GM21390 (cell line): ENCODE results near the gene FAM241B.

Experiments
- ATAC-seq: cut with Tn5 transposase; IDR thresholded peaks from one replicate; pipeline ENCODE4 v1.9.1; 2021; ENCODE audit not compliant: unreplicated experiment

Gene FAM241B

GRCh38 chr10:69629897-69630650 lies at the start of gene FAM241B:
FAM241B (plus strand) TSS chr10:69630247; CDS start chr10:69631744, 1,497 bp downstream.
- no peak for ATAC-seq

DNA sequence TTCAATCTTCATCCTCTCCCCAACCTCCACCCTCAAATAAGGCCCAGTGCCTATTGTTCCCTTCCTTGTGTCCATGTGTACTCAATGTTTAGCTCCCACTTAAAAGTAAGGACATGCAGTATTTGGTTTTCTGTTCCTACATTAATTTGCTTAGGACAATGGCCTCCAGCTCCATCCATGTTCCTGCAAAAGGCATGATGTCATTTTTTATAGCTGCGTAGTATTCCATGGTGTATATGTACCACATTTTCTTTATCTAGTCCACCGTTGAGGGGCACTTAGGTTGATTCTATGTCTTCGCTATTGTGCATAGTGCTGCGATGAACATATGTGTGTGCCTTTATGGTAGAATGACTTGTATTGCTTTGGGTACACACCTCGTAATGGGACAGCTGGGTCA lies 49.6 kb upstream of the FAM241B start:
- no peak for ATAC-seq

GRCh38 chr10:69583106-69583505 lies 46.9 kb upstream of the FAM241B start:
- ATAC-seq = no peak

- no peak for ATAC-seq
Observed at GRCh38 chr10:69584624-69585023, 45.4 kb upstream of the FAM241B start.

GRCh38 chr10:69588358-69588757 lies 41.7 kb upstream of the FAM241B start:
- ATAC-seq = no peak

GRCh38 chr10:69600761-69601330 lies 29.2 kb upstream of the FAM241B start:
- no peak for ATAC-seq

GRCh38 chr10:69609077-69609476 lies 21.0 kb upstream of the FAM241B start:
- ATAC-seq = no peak

- ATAC-seq = no peak
Observed at GRCh38 chr10:69612760-69613159, 17.3 kb upstream of the FAM241B start.

DNA sequence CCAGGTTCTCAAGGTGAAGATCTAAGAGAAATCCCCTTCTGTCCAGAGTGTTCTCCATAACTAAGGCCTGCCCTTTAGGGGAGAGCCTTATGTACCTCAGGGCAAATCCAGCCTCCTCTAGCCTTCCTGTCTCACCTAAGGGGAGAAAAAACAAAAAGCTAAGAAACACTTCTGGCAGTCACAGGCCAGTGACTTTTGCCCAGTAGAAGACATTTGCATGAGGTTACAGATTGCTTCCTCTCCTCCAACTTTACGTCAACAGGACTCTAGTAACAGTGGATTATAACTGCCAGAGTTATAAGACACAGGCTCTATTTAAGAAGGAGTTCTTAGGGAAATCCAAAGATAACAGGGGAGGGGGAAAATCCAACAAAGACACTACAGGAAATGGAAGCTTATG lies 15.9 kb upstream of the FAM241B start:
- no peak for ATAC-seq

DNA sequence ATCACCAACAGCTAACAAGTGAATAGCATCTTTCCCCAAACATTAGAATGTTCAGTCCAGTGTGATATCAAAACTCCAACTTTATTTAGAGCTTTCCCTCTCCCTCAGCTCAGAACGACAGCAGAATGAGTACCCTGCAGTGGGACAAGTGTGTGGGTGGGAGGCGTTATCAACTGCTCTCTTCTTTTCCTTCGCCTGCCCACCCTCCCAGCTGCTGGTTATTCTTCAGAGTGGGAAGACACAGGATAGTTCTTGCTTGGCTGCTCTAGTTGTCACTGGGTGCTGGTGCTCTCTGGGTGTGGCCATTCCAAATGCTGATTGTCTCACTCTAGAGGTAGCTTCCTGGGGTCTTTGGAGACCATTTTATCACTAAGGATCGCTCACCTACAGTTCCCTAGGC lies 13.7 kb upstream of the FAM241B start:
- no peak for ATAC-seq

GRCh38 chr10:69618746-69619145 lies 11.3 kb upstream of the FAM241B start:
- ATAC-seq = no peak

DNA sequence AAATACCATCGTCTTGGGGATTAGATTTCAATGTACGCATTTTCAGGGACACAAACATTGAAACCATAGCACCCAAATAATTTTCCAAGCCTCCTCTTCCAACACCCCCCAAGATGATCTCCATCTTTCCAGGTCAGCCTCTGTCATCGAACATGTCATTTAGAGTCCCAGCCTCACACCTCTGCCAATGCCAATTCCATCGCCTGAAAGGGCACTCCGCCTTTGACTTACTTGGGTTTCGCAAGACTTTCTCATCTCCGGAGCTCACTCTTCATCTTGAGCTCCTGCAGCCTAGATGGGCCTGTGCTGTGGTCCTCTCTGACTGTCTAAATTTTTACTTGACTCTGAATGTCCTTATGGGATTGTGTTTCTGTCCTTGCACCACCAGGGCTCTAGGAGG lies 10.4 kb upstream of the FAM241B start:
- ATAC-seq = no peak

DNA sequence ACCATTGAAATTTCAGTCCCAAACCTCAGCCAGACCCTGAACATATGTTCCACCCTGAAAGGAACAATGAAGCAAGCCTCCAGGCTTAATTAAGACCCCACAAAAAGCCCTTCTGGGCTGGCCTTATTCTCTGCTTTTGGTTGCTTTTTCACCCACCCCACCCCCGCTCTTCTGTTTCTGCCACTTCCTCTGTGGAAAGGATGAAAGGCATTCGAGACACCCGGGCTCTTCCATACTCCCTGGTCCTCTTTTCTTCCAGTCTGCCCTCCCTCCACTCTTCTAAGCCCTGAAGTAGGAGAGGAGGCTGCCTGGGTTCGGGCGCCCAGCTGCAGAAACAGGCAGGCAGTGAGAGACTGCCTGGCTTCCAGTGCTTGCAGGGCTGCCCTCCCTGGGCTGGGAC lies 9.4 kb upstream of the FAM241B start:
- no peak for ATAC-seq

GRCh38 chr10:69624245-69624786 lies 5.7 kb upstream of the FAM241B start:
- no peak for ATAC-seq

- no peak for ATAC-seq
Observed at GRCh38 chr10:69626826-69627225, 3.2 kb upstream of the FAM241B start.

- ATAC-seq = no peak
Observed at GRCh38 chr10:69628891-69629290, 1.2 kb upstream of the FAM241B start.

GRCh38 chr10:69629519-69629896 lies 539 bp upstream of the FAM241B start:
- no peak for ATAC-seq

DNA sequence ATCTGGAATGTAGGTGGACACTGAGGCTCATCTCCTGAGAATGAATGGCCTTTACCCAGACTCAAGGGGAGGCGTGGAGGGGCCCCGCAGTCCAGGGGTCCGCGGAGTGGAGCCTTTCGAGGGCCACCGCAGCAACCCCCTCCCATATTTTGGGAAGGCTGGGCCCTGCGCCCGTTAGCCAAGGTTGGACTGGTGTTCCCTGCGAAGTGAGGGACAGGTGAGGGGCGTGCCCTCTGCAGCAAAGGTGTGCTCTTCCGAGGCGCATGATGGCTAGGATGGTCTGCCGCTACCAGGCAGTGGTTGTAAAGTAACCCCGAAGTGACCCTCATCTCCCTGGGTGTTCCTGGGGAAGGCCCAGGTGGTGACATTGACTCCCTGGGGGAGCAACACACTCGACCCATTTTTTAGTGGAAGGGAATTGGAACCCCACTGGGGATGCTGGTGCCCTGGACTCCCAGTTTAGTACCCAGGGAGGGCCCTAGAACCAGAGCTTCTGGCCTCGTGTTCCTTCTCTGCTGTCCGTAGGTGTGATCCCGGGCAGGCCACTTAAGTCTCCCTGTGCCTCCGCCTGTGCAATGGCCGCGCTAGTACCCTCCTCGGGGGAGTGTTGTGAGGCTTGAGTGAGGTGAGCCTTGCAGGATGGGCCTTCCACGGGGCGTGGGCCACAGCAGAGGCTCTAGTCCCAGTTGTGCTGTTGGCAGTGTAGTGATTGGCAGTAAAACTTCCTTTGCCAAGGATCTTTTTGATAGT lies 779 bp downstream of the FAM241B start:
- ATAC-seq = no peak

DNA sequence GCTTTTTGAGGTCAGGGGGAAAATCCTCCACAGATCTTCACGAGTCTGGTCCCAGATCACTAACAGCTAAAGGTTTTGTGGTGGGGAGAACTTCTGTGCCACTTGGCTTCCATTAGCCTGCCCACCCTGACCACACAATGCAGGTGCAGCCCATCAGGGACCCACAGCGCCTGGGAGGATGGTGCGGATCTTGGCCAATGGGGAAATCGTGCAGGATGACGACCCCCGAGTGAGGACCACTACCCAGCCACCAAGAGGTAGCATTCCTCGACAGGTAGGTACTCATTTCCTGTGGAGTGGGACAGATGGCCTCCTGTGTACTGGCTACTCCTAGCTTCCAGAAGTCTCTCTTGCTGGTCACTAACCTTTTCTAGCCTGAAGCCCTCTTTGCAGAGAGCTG lies 1.5 kb downstream of the FAM241B start:
- no peak for ATAC-seq

- ATAC-seq = no peak
Observed at GRCh38 chr10:69632516-69633199, 2.6 kb downstream of the FAM241B start.
